H1 (cell line): ENCODE results near the gene MMAA. TPM values are rescaled to one million over a fixed set of nuclear protein-coding genes. Genes with fewer than 3 reads are reported as not detected.
A peak's percentile ranks its signal among the peaks of the same experiment; 100 is the strongest.
"Not testable (repeated sequence)": the region's sequence is repeated elsewhere in the genome, so short reads cannot be mapped to it uniquely, and the experiment has no call there.

Experiments used
- CTCF ChIA-PET: fragments of 300-600 bp; sonication (Branson Sonifier 250); formaldehyde crosslinking; loops from one replicate; lab custom pipeline; 2021; ENCODE audit not compliant: partially characterized antibody; lab: Charles Lee
- POLR2A ChIA-PET: fragments of 300-600 bp; sonication (Branson Sonifier 250); formaldehyde crosslinking; loops from one replicate; lab custom pipeline; 2021; ENCODE audit warnings: inconsistent platforms; ENCODE audit not compliant: partially characterized antibody; lab: Charles Lee
- DNase-seq, 2 experiments: peaks; one replicate each; pipeline versions ENCODE4 v3.0.0 to v3.0.0-alpha.2; 2010 to 2022; ENCODE audit warnings: low spot score in 2 of 2, low read depth in 1 of 2, mixed read lengths in 1 of 2
- FAIRE-seq: peaks from 2 replicates; lab custom pipeline; 2011; peaks lifted over from hg19 to GRCh38; lab: Jason Lieb, UNC
- H2AFZ ChIP-seq: 2 replicates; pipeline ENCODE4 v1.8.1; 2012; ENCODE audit warnings: low read length, inconsistent platforms
- H2AK5ac ChIP-seq: 2 replicates; pipeline ENCODE4 v1.6.1; 2013; ENCODE audit warnings: low read depth, low read length
- H2BK120ac ChIP-seq: replicated peaks from 2 replicates; pipeline ENCODE3; 2013; ENCODE audit warnings: low read depth, low read length, inconsistent platforms
- H2BK12ac ChIP-seq: 2 replicates; pipeline ENCODE4 v1.6.1; 2013; ENCODE audit warnings: low read depth, low read length
- H2BK15ac ChIP-seq: 2 replicates; pipeline ENCODE4 v1.6.1; 2013; ENCODE audit warnings: low read length
- H2BK20ac ChIP-seq: 2 replicates; pipeline ENCODE4 v1.6.1; 2013; ENCODE audit warnings: low read length
- H2BK5ac ChIP-seq: 2 replicates; pipeline ENCODE4 v1.6.1; 2013; ENCODE audit warnings: low read depth, low read length
- H3K14ac ChIP-seq: 2 replicates; pipeline ENCODE4 v1.6.1; 2013; ENCODE audit warnings: inconsistent platforms; ENCODE audit not compliant: insufficient read length
- H3K18ac ChIP-seq: 2 replicates; pipeline ENCODE4 v1.6.1; 2013; ENCODE audit warnings: low read length; ENCODE audit errors: extremely low read depth
- H3K23ac ChIP-seq: 2 replicates; pipeline ENCODE4 v1.6.1; 2013; ENCODE audit warnings: inconsistent platforms; ENCODE audit not compliant: insufficient read length
- H3K23me2 ChIP-seq: 2 replicates; pipeline ENCODE4 v1.6.1; 2013; ENCODE audit warnings: low read depth, low read length
- H3K27ac ChIP-seq: 2 replicates; pipeline ENCODE4 v1.6.1; 2011; ENCODE audit warnings: low read depth, low read length, inconsistent platforms
- H3K27me3 ChIP-seq, 4 experiments: replicated peaks in 1 of 4; 1 replicate in 1 of 4; 2 replicates in 3 of 4; pipeline versions ENCODE4 v1.6.1 to v1.8.1; 2011 to 2013; ENCODE audit warnings: low read length in 3 of 4, mild to moderate bottlenecking in 3 of 4, inconsistent platforms in 2 of 4, mixed read lengths in 2 of 4, moderate library complexity in 1 of 4; ENCODE audit not compliant: control insufficient read depth in 3 of 4, insufficient read depth in 3 of 4; ENCODE audit errors: extremely low read depth in 1 of 4
- H3K36me3 ChIP-seq, 4 experiments: 2 replicates each; pipeline versions ENCODE4 v1.6.1 to v1.8.1; 2011 to 2013; ENCODE audit warnings: mild to moderate bottlenecking in 4 of 4, low read length in 3 of 4, moderate library complexity in 2 of 4, control low read depth in 1 of 4, inconsistent platforms in 1 of 4; ENCODE audit not compliant: insufficient read depth in 4 of 4, control insufficient read depth in 2 of 4
- H3K4ac ChIP-seq: replicated peaks from 2 replicates; pipeline ENCODE3; 2013; ENCODE audit warnings: low read length, low read depth, mixed read lengths, inconsistent platforms; ENCODE audit not compliant: insufficient read length
- H3K4me1 ChIP-seq, 4 experiments: replicated peaks in 1 of 4; 1 replicate in 1 of 4; 2 replicates in 3 of 4; pipeline versions ENCODE4 v1.6.1 to v1.8.1; 2011 to 2013; ENCODE audit warnings: low read length in 3 of 4, inconsistent platforms in 2 of 4, mixed read lengths in 1 of 4; ENCODE audit not compliant: insufficient read depth in 4 of 4, control insufficient read depth in 3 of 4
- H3K4me2 ChIP-seq, 2 experiments: 2 replicates each; pipeline versions ENCODE4 v1.6.1 to v1.8.1; 2011 to 2013; ENCODE audit warnings: low read depth in 2 of 2, low read length in 2 of 2, control low read depth in 1 of 2, inconsistent platforms in 1 of 2, mild to moderate bottlenecking in 1 of 2; ENCODE audit not compliant: insufficient read depth in 1 of 2
- H3K4me3 ChIP-seq, 4 experiments: fragments of 200-600, 300-600 bp in 1 of 4; sonication (generic), shearing (Covaris generic), sonication (Bioruptor Twin) in 1 of 4; 2 replicates each; pipeline versions ENCODE4 v1.5.1 to v1.8.1; 2011 to 2016; ENCODE audit warnings: low read length in 4 of 4, low read depth in 3 of 4, control low read depth in 2 of 4, inconsistent platforms in 2 of 4, mild to moderate bottlenecking in 2 of 4, mixed read lengths in 1 of 4, moderate library complexity in 1 of 4; ENCODE audit not compliant: insufficient read depth in 2 of 4; ENCODE audit errors: extremely low read depth in 1 of 4
- H3K56ac ChIP-seq: replicated peaks from 2 replicates; pipeline ENCODE3; 2013; ENCODE audit warnings: low read depth, mild to moderate bottlenecking, mixed read lengths, low read length, inconsistent platforms; ENCODE audit not compliant: insufficient read length
- H3K79me1 ChIP-seq: 2 replicates; pipeline ENCODE4 v1.6.1; 2013; ENCODE audit warnings: low read depth, low read length, control low read depth
- H3K79me2 ChIP-seq, 2 experiments: 2 replicates each; pipeline versions ENCODE4 v1.6.1 to v1.8.1; 2012 to 2013; ENCODE audit warnings: low read length in 2 of 2, mild to moderate bottlenecking in 2 of 2, inconsistent platforms in 1 of 2; ENCODE audit not compliant: insufficient read depth in 2 of 2, control insufficient read depth in 1 of 2
- H3K9ac ChIP-seq, 4 experiments: replicated peaks in 1 of 4; 1 replicate in 1 of 4; 2 replicates in 3 of 4; pipeline versions ENCODE4 v1.6.1 to v1.8.1; 2011 to 2013; ENCODE audit warnings: low read depth in 3 of 4, low read length in 3 of 4, control low read depth in 2 of 4, mild to moderate bottlenecking in 2 of 4, moderate library complexity in 2 of 4, inconsistent platforms in 1 of 4; ENCODE audit errors: extremely low read depth in 1 of 4
- H3K9me3 ChIP-seq, 2 experiments: 2 replicates each; pipeline versions ENCODE4 v1.6.1 to v1.8.1; 2012 to 2013; ENCODE audit warnings: mild to moderate bottlenecking in 2 of 2, moderate library complexity in 2 of 2, control low read depth in 1 of 2, inconsistent platforms in 1 of 2, low read depth in 1 of 2, low read length in 1 of 2, mixed read lengths in 1 of 2; ENCODE audit not compliant: insufficient read depth in 2 of 2
- H4K20me1 ChIP-seq, 2 experiments: replicated peaks in 1 of 2; 2 replicates each; pipeline versions ENCODE3 to v1.8.1; 2011 to 2013; ENCODE audit warnings: inconsistent platforms in 2 of 2, low read length in 2 of 2, mild to moderate bottlenecking in 1 of 2; ENCODE audit not compliant: insufficient read depth in 2 of 2, control insufficient read depth in 1 of 2
- H4K5ac ChIP-seq: 2 replicates; pipeline ENCODE4 v1.6.1; 2013; ENCODE audit warnings: low read length, low read depth, mixed read lengths, inconsistent platforms; ENCODE audit not compliant: insufficient read length
- H4K8ac ChIP-seq: 2 replicates; pipeline ENCODE4 v1.8.0; 2013; ENCODE audit warnings: mild to moderate bottlenecking, moderate library complexity, low read length, inconsistent platforms; ENCODE audit not compliant: insufficient read depth; ENCODE audit errors: extremely low read depth
- H4K91ac ChIP-seq: replicated peaks from 2 replicates; pipeline ENCODE3; 2013; ENCODE audit warnings: low read length, mixed read lengths, inconsistent platforms; ENCODE audit not compliant: insufficient read length
- FOSL1 ChIP-seq: IDR thresholded peaks from 2 replicates; pipeline ENCODE4 v1.6.1; 2011; ENCODE audit warnings: mild to moderate bottlenecking, low read depth, low read length, moderate library complexity; ENCODE audit not compliant: insufficient read depth
- NRF1 ChIP-seq: IDR thresholded peaks from 2 replicates; pipeline ENCODE4 v1.6.1; 2011; ENCODE audit warnings: mild to moderate bottlenecking, low read depth, low read length, improper control_type of control experiment
- POLR2AphosphoS5 ChIP-seq: IDR thresholded peaks from 2 replicates; pipeline ENCODE4 v1.6.1; 2011; ENCODE audit warnings: low read depth, low read length
- TEAD4 ChIP-seq: IDR thresholded peaks from 2 replicates; pipeline ENCODE4 v1.6.1; 2012; ENCODE audit warnings: low read depth, low read length, inconsistent platforms, mixed read lengths
- ZNF274 ChIP-seq: IDR thresholded peaks from 2 replicates; pipeline ENCODE4 v1.7.0; 2012; ENCODE audit warnings: low read length, borderline replicate concordance; ENCODE audit errors: extremely low read depth
- WGBS, 2 experiments: shearing (Covaris generic) in 1 of 2; methylation state at CpG; one replicate each; pipeline versions ENCODE4 v1.1.6 to v1.1.7; 2013 to 2015; ENCODE audit warnings: low lambda C conversion rate in 2 of 2, mixed read lengths in 2 of 2, inconsistent platforms in 1 of 2, low coverage in 1 of 2, missing lambda C conversion rate in 1 of 2; ENCODE audit not compliant: insufficient replicate concordance in 2 of 2, insufficient coverage in 1 of 2, insufficient read length in 1 of 2; ENCODE audit errors: extremely low coverage in 1 of 2, missing lambda C conversion rate in 1 of 2; 5-methylcytosine and 5-hydroxymethylcytosine counted together
- polyA plus RNA-seq, 7 experiments: library from polyadenylated mRNA; depleted of rRNA in 3 of 7; stranded (reverse) in 5 of 7; unstranded in 2 of 7; fragments of >200 nt in 5 of 7; fragments of 200-250 nt in 2 of 7; gene quantifications; 1 replicate in 5 of 7; 2 replicates in 1 of 7; 4 replicates in 1 of 7; pipeline versions ENCODE4 v1.2.1 to v1.2.3, GENCODE V29; 2011 to 2013; ENCODE audit warnings: missing spikeins in 2 of 7, mixed read lengths in 2 of 7
- total RNA-seq: library from RNA; stranded (reverse); fragmentation: NEBNext Ultra II Directional; extraction: Animal tissue kit (Norgen Biotek cat#: 25700); gene quantifications from 2 replicates; pipeline ENCODE4 v1.2.1, GENCODE V29; 2021

MMAA gene
- total and polyA plus RNA-seq, 2 of the 8 experiments (the other 6 are each of a cell fraction or from before 2014, with no cell fraction given): 0.98 to 4.9 TPM

GRCh38 chr4:145618932-145619638 lies at the start of gene MMAA (continued):
- TF ChIP-seq ZNF274 (no peak), FOSL1 (no peak), POLR2AphosphoS5 (peak; percentile 78), TEAD4 (no peak), NRF1 (peak; percentile 54)

- H4K91ac ChIP-seq, H3K4me1 ChIP-seq, H3K4me3 ChIP-seq, H3K27me3 ChIP-seq, H2BK12ac ChIP-seq, H4K20me1 ChIP-seq, H4K8ac ChIP-seq, H3K27ac ChIP-seq, FAIRE-seq, H2AK5ac ChIP-seq, H3K14ac ChIP-seq, H3K4ac ChIP-seq, H3K56ac ChIP-seq, H2BK20ac ChIP-seq, H3K23ac ChIP-seq, H2BK5ac ChIP-seq, H4K5ac ChIP-seq, H2BK15ac ChIP-seq, H3K36me3 ChIP-seq, H3K23me2 ChIP-seq, H3K79me2 ChIP-seq, H3K9ac ChIP-seq, H3K9me3 ChIP-seq, H3K79me1 ChIP-seq, POLR2A ChIA-PET, H2BK120ac ChIP-seq, H3K4me2 ChIP-seq, H3K18ac ChIP-seq, DNase-seq: not testable (repeated sequence)
- CTCF ChIA-PET: interaction anchor here (1.1 to 2.4 kb wide), 2 partner anchors 17 to 521 kb away, joined by 3 to 6 read pairs; no protein-coding TSS in a partner anchor
- 0 out of 2 replicates have a peak overlapping the region, but pooled peaks have one; percentile 22 for H2AFZ ChIP-seq
- 91% methylated on average over 7 of the region's 7 CpGs; no CpG with 5 or more reads in 1 of the 2 experiments for WGBS, 2 experiments
Observed at GRCh38 chr4:145574546-145574945, 44.6 kb upstream of the MMAA start.
